GM19043 (cell line): ENCODE data around the gene CTNNA1.

Source experiments
- ATAC-seq: cut with Tn5 transposase; IDR thresholded peaks from one replicate; pipeline ENCODE4 v1.9.1; 2021; ENCODE audit warnings: low read depth; ENCODE audit not compliant: unreplicated experiment

CTNNA1 gene

DNA sequence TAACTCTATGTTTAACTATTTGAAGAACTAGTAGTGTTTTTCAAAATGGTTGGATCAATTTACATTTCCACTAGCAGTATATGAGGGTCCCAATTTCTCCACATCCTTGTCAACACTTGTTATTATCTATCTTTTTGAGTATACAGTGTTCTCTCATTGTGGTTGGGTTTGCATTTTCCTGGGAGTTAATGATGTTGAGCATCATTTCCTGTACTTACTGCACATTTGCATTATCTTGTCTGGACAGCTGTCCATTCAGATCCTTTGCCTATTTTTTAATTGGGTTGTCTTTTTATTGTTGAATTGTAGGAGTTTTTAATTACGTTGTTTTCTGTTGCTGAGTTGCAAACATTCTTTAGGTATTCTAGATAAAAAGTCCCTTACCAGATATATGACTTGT is 225.4 kb downstream of the CTNNA1 start:
- no peak for ATAC-seq

DNA sequence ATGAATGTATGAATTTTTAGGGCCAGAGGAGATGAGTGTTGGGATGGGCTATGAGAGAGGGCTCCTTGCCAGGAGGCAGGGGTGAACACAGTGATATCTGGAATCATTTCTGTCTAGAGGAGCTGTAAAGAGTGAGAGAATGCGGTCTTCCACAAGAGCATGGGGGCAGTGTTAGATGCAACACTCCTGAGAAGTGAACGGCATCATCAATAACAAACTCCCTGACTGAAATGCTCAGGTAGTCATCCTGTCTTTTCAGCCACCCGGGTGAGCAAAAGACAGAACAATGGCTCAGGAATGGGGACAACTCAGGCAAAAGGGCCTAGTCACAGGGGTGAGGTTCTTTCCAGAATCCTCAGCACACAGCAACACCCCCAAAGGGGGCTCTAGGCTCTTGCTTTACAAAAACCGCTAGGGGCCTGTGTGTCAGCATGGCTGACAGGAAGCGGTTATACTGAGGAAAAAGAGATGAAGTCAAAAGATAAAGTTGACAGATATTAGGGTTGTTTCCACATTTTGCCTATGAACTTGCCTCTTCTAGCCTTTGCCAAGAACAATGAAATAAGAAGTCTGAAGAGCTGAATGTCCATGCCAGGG is 226.6 kb downstream of the CTNNA1 start:
- ATAC-seq, result no peak

GRCh38 chr5:138980441-138980840 is 227.2 kb downstream of the CTNNA1 start:
- no peak for ATAC-seq

GRCh38 chr5:138981131-138981530 is 227.9 kb downstream of the CTNNA1 start:
- no peak for ATAC-seq

DNA sequence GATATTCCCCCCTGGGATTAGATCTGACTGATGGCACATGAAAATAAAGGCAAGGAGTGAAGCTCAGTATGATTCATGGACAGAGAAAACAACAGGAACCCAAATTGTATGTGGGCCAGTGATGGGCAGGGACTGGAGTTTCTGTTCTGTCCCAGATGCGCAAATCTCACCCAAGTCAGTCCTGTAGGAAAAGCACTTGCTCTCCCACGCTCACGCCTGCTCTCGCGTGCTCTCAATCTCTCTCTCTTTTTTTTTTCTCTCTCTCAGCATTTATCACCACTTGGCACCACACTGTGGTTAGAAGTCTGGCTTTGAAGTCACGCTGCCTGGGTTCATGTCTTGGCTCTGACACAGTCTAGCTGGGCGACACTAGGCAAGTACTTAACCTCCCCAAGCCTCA is 228.4 kb downstream of the CTNNA1 start:
- ATAC-seq, result no peak

- no peak for ATAC-seq
These were observed 230.8 kb downstream of the CTNNA1 start for GRCh38 chr5:138983984-138984383.
